ENCODE data around the gene FBXL19. TPM values are rescaled to one million over a fixed set of nuclear protein-coding genes. Genes with fewer than 3 reads are reported as not detected.

FBXL19 gene
- polyA plus RNA-seq, 1 experiment: 7.6 TPM

- ChIA-PET CTCF (interaction anchor here (0.9 to 1.1 kb wide), 3 partner anchors 27 to 83 kb away, joined by 3 to 4 read pairs (median 3); no protein-coding TSS in a partner anchor), POLR2A (no interaction called here)
- DNase-seq (ENCODE audit: low read depth): no peak
- no peak overlapping the region for H3K4me3 ChIP-seq (ENCODE audit: low read depth, low read length)
- H3K27me3 ChIP-seq (ENCODE audit: control insufficient read depth, insufficient read depth, low read length): no peaks in the 10 kb centered on the region
- H3K36me3 ChIP-seq (ENCODE audit: control insufficient read depth, insufficient read depth, low read length): no peaks in the 10 kb centered on the region
- no peak for TF ChIP-seq CTCF (IDR thresholded peaks at IDR 0.05; ENCODE audit: insufficient read depth, low read depth, low read length)
These were observed 4.8 kb upstream of the FBXL19 start for GRCh38 chr16:30918614-30919013.

- no peaks in the 10 kb centered on the region for H3K27me3 ChIP-seq (ENCODE audit: control insufficient read depth, insufficient read depth, low read length)
- ChIA-PET POLR2A (no interaction called here), CTCF (interaction anchor here (1.3 to 2.7 kb wide), 2 partner anchors 63 to 76 kb away, joined by 3 to 19 read pairs; no protein-coding TSS in a partner anchor)
- TF ChIP-seq CTCF (IDR thresholded peaks at IDR 0.05; ENCODE audit: insufficient read depth, low read depth, low read length): no peak
- H3K36me3 ChIP-seq (ENCODE audit: control insufficient read depth, insufficient read depth, low read length): no peaks in the 10 kb centered on the region; the same call in 1 of the 2 replicates
- H3K4me3 ChIP-seq (ENCODE audit: low read depth, low read length): no peak overlapping the region
- no peak for DNase-seq (ENCODE audit: low read depth)
These were observed 2.5 kb upstream of the FBXL19 start for GRCh38 chr16:30920891-30921290.

- H3K4me3 ChIP-seq (ENCODE audit: low read depth, low read length): peak overlapping the region; percentile 57
- no peak for TF ChIP-seq CTCF (IDR thresholded peaks at IDR 0.05; ENCODE audit: insufficient read depth, low read depth, low read length)
- ChIA-PET POLR2A (no interaction called here), CTCF (interaction anchor here (1.3 to 2.7 kb wide), 2 partner anchors 63 to 77 kb away, joined by 3 to 19 read pairs; no protein-coding TSS in a partner anchor)
- H3K27me3 ChIP-seq (ENCODE audit: control insufficient read depth, insufficient read depth, low read length): no peaks in the 10 kb centered on the region
- DNase-seq (ENCODE audit: low read depth): no peak
- peaks cover 3% of the 10 kb centered on the region for H3K36me3 ChIP-seq (ENCODE audit: control insufficient read depth, insufficient read depth, low read length)
These were observed 2.0 kb upstream of the FBXL19 start for GRCh38 chr16:30921459-30921747.

- Histone ChIP-seq H3K27me3 (ENCODE audit: control insufficient read depth, insufficient read depth, low read length) (no peaks in the 10 kb centered on the region), H3K4me3 (ENCODE audit: low read depth, low read length) (peak overlapping the region; percentile 57), H3K36me3 (ENCODE audit: control insufficient read depth, insufficient read depth, low read length) (peaks cover 4% of the 10 kb centered on the region)
- peak; percentile 91 for TF ChIP-seq CTCF (IDR thresholded peaks at IDR 0.05; ENCODE audit: insufficient read depth, low read depth, low read length)
- CTCF ChIA-PET: interaction anchor here (0.8 to 2.7 kb wide), 5 partner anchors 13 to 83 kb away, joined by 3 to 19 read pairs (median 4); no protein-coding TSS in a partner anchor
- POLR2A ChIA-PET: interaction anchor here (0.6 kb wide), 1 partner anchor 13 kb away, joined by 11 read pairs; no protein-coding TSS in a partner anchor
- no peak for DNase-seq (ENCODE audit: low read depth)
These were observed 1.5 kb upstream of the FBXL19 start for GRCh38 chr16:30921748-30922419.

GRCh38 chr16:30922420-30922959 is 882 bp upstream of the FBXL19 start:
- peaks cover 8% of the 10 kb centered on the region for H3K36me3 ChIP-seq (ENCODE audit: control insufficient read depth, insufficient read depth, low read length)
- H3K27me3 ChIP-seq (ENCODE audit: control insufficient read depth, insufficient read depth, low read length): no peaks in the 10 kb centered on the region
- ChIA-PET CTCF (interaction anchor here (0.8 to 1.0 kb wide), 4 partner anchors 13 to 83 kb away, joined by 3 to 6 read pairs (median 4); no protein-coding TSS in a partner anchor), POLR2A (interaction anchor here (0.6 kb wide), 1 partner anchor 14 kb away, joined by 11 read pairs; no protein-coding TSS in a partner anchor)
- no peak for TF ChIP-seq CTCF (IDR thresholded peaks at IDR 0.05; ENCODE audit: insufficient read depth, low read depth, low read length)
- peak; percentile 99 for DNase-seq (ENCODE audit: low read depth)
- H3K4me3 ChIP-seq (ENCODE audit: low read depth, low read length): peak overlapping the region; percentile 57
